ENCODE data around the gene KCNJ5. TPM values are rescaled to one million over a fixed set of nuclear protein-coding genes. Genes with fewer than 3 reads are reported as not detected.

Gene KCNJ5
- total RNA-seq, 1 experiment from 2014 or later, result 0.17 TPM

GRCh38 chr11:128859563-128860441, 31.4 kb upstream of the KCNJ5 start:
- Histone ChIP-seq H3K36me3 (ENCODE audit: control insufficient read depth in 1 of 2, insufficient read depth in 2 of 2, low read length in 2 of 2) (no peaks in the 10 kb centered on the region), H3K9me3 (ENCODE audit: control insufficient read depth in 1 of 2, insufficient read depth in 1 of 2, low read depth in 1 of 2, low read length in 2 of 2) (no peaks in the 10 kb centered on the region), H3K4me3 (replicated peaks in 1 of 2; ENCODE audit: low read depth in 1 of 2, low read length in 2 of 2) (no peak overlapping the region; a peak in 1 of 4 replicates), H3K9ac (ENCODE audit: low read length) (no peak overlapping the region), H3K4me1 (ENCODE audit: control insufficient read depth in 1 of 2, insufficient read depth in 2 of 2, low read length in 2 of 2) (peaks cover 0 to 10% of the 10 kb centered on the region in 2 experiments; a peak in 1 of 4 replicates), H3K4me2 (ENCODE audit: low read length) (peak overlapping the region; percentile 50), H3K79me2 (ENCODE audit: insufficient read depth, low read length) (no peaks in the 10 kb centered on the region), H4K20me1 (ENCODE audit: insufficient read depth) (no peaks in the 10 kb centered on the region), H3K27ac (ENCODE audit: low read depth, low read length) (no peak overlapping the region), H3K9me2 (ENCODE audit: insufficient read depth) (no peaks in the 10 kb centered on the region), H3K27me3 (ENCODE audit: insufficient read depth, low read length) (peaks cover 2% of the 10 kb centered on the region; the same call in 1 of the 2 replicates), H2AFZ (ENCODE audit: low read depth, low read length, poor library complexity, severe bottlenecking) (peak overlapping the region; percentile 62)
- RAD21 ChIA-PET (ENCODE audit: low non-redundant PET in 1 of 2, low total read pairs in 2 of 2, uncharacterized antibody in 2 of 2, unreplicated experiment in 2 of 2), result no interaction called here
- intact Hi-C loops (cut with micrococcal nuclease), result loop anchor here (1.0 to 2.0 kb wide), 2 partner anchors 688 to 829 kb away; no protein-coding TSS in a partner anchor
- TF ChIP-seq EGR1 (IDR thresholded peaks at IDR 0.05; ENCODE audit: low read depth), result peak; percentile 19; the same call in 1 of the 2 replicates
- no peak for TF ChIP-seq ATF3 (IDR thresholded peaks at IDR 0.05)
- TF ChIP-seq YY1 (IDR thresholded peaks at IDR 0.05; ENCODE audit: extremely low read depth, insufficient replicate concordance, low read depth, low read length), result peak; percentile 67
- TF ChIP-seq TCF7L2 (IDR thresholded peaks at IDR 0.05; ENCODE audit: borderline replicate concordance, extremely low read depth, insufficient read depth, insufficient read length), result no peak
- TF ChIP-seq RAD21 (IDR thresholded peaks at IDR 0.05; ENCODE audit: low read depth), result peak; percentile 67
- peak; percentile 50 for TF ChIP-seq ZFX (IDR thresholded peaks at IDR 0.05)
- TF ChIP-seq REST (IDR thresholded peaks at IDR 0.05; ENCODE audit: low read depth), result no peak
- no peak for TF ChIP-seq SRF (IDR thresholded peaks at IDR 0.05; ENCODE audit: low read depth)
- TF ChIP-seq CTCF (IDR thresholded peaks at IDR 0.05 in 2 of 3, conservative IDR thresholded peaks at IDR 0.05 in 1 of 3; ENCODE audit: borderline replicate concordance in 1 of 3, insufficient read depth in 1 of 3, low read depth in 2 of 3, low read length in 2 of 3), result peak; percentile 81 to 98 (median 97)
- TF ChIP-seq CBX3 (IDR thresholded peaks at IDR 0.05; ENCODE audit: low read depth), result peak; percentile 50; the same call in 1 of the 2 replicates
- TF ChIP-seq, protein P1, sequence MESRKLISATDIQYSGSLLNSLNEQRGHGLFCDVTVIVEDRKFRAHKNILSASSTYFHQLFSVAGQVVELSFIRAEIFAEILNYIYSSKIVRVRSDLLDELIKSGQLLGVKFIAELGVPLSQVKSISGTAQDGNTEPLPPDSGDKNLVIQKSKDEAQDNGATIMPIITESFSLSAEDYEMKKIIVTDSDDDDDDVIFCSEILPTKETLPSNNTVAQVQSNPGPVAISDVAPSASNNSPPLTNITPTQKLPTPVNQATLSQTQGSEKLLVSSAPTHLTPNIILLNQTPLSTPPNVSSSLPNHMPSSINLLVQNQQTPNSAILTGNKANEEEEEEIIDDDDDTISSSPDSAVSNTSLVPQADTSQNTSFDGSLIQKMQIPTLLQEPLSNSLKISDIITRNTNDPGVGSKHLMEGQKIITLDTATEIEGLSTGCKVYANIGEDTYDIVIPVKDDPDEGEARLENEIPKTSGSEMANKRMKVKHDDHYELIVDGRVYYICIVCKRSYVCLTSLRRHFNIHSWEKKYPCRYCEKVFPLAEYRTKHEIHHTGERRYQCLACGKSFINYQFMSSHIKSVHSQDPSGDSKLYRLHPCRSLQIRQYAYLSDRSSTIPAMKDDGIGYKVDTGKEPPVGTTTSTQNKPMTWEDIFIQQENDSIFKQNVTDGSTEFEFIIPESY (IDR thresholded peaks at IDR 0.05; ENCODE audit: extremely low read depth, insufficient replicate concordance, low read length), result no peak
- no peak for TF ChIP-seq POLR2AphosphoS5 (IDR thresholded peaks at IDR 0.05; ENCODE audit: low read depth, low read length)
- no peak for TF ChIP-seq ZNF274 (IDR thresholded peaks at IDR 0.05; ENCODE audit: low read depth, low read length)
- TF ChIP-seq, protein P2, sequence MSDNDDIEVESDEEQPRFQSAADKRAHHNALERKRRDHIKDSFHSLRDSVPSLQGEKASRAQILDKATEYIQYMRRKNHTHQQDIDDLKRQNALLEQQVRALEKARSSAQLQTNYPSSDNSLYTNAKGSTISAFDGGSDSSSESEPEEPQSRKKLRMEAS (IDR thresholded peaks at IDR 0.05), result no peak
- POLR2A ChIA-PET, result no interaction called here
- CTCF ChIA-PET, result interaction anchor here (1.3 to 1.9 kb wide), 2 partner anchors 29 to 702 kb away, joined by 3 to 4 read pairs; no protein-coding TSS in a partner anchor
- BruUV-seq (replicated peaks), result no TSS peak
- DNase-seq (ENCODE audit: low read depth, low spot score), result peak; percentile 68
- ATAC-seq, result peak; percentile 99
